IMR-90 (cell line): ENCODE measurements around the gene COX17. TPM values are rescaled to one million over a fixed set of nuclear protein-coding genes. Genes with fewer than 3 reads are reported as not detected.

Source experiments
- ATAC-seq: fragments of 200-7000 bp; cut with Tn5 transposase; 2 replicates; pipeline ENCODE4 v1.9.1; 2020; ENCODE audit warnings: low read depth, mild to moderate bottlenecking, moderate library complexity
- BruUV-seq: library from RNA; stranded (reverse); fragments of 400-500 nt; replicated peaks from 2 replicates; lab custom pipeline; 2021; lab: Mats Ljungman, UMichigan
- CTCF ChIA-PET: fragments of 300-600 bp; formaldehyde crosslinking; extraction: SDS; loops from one replicate; lab custom pipeline; 2021; ENCODE audit warnings: antibody characterized with exemption; lab: Yijun Ruan, JAX
- POLR2A ChIA-PET: fragments of 300-600 bp; sonication (Branson Sonifier 250); formaldehyde crosslinking; loops from one replicate; lab custom pipeline; 2022; ENCODE audit warnings: antibody characterized with exemption; ENCODE audit not compliant: unreplicated experiment; lab: Charles Lee
- DNase-seq: peaks from one replicate; pipeline ENCODE4 v3.0.0; 2013
- H2AFZ ChIP-seq: replicated peaks from 2 replicates; pipeline ENCODE3; 2013; ENCODE audit warnings: low read length, mild to moderate bottlenecking; ENCODE audit not compliant: poor library complexity
- H2AK5ac ChIP-seq: 2 replicates; pipeline ENCODE4 v1.6.1; 2013; ENCODE audit warnings: low read depth, low read length, inconsistent platforms
- H2AK9ac ChIP-seq: replicated peaks from 2 replicates; pipeline ENCODE3; 2013; ENCODE audit warnings: mild to moderate bottlenecking, low read depth, low read length, moderate library complexity; ENCODE audit not compliant: poor library complexity
- H2BK120ac ChIP-seq: 2 replicates; pipeline ENCODE4 v1.6.1; 2013; ENCODE audit warnings: low read depth, low read length, inconsistent platforms
- H2BK15ac ChIP-seq: 3 replicates; pipeline ENCODE4 v1.6.1; 2013; ENCODE audit warnings: low read depth, low read length, inconsistent platforms
- H2BK20ac ChIP-seq: 2 replicates; pipeline ENCODE4 v1.6.1; 2013; ENCODE audit warnings: low read depth, mild to moderate bottlenecking, inconsistent platforms, low read length, moderate library complexity
- H2BK5ac ChIP-seq: 2 replicates; pipeline ENCODE4 v1.6.1; 2013; ENCODE audit warnings: mild to moderate bottlenecking, low read depth, low read length, inconsistent platforms; ENCODE audit not compliant: poor library complexity, severe bottlenecking
- H3K14ac ChIP-seq: replicated peaks from 2 replicates; pipeline ENCODE4 v1.6.1; 2013; ENCODE audit warnings: low read depth, low read length, inconsistent platforms
- H3K18ac ChIP-seq: 2 replicates; pipeline ENCODE4 v1.6.1; 2013; ENCODE audit warnings: low read depth, low read length, control low read depth
- H3K23ac ChIP-seq: 2 replicates; pipeline ENCODE4 v1.6.1; 2013; ENCODE audit warnings: low read depth, low read length, inconsistent platforms
- H3K27ac ChIP-seq: 2 replicates; pipeline ENCODE4 v1.5.1; 2013; ENCODE audit warnings: mild to moderate bottlenecking, control low read depth, low read length; ENCODE audit not compliant: insufficient read depth
- H3K27me3 ChIP-seq: 2 replicates; pipeline ENCODE4 v1.6.1; 2013; ENCODE audit warnings: low read length; ENCODE audit not compliant: control insufficient read depth, insufficient read depth
- H3K36me3 ChIP-seq: 2 replicates; pipeline ENCODE4 v1.6.1; 2013; ENCODE audit warnings: low read length, mixed read lengths; ENCODE audit not compliant: control insufficient read depth, insufficient read depth
- H3K4ac ChIP-seq: 2 replicates; pipeline ENCODE4 v1.6.1; 2013; ENCODE audit warnings: low read depth, low read length, inconsistent platforms
- H3K4me1 ChIP-seq: 2 replicates; pipeline ENCODE4 v1.6.1; 2013; ENCODE audit warnings: low read length, mixed read lengths; ENCODE audit not compliant: control insufficient read depth, insufficient read depth
- H3K4me2 ChIP-seq: 2 replicates; pipeline ENCODE4 v1.6.1; 2013; ENCODE audit warnings: low read depth, mild to moderate bottlenecking, control low read depth, low read length, moderate library complexity
- H3K4me3 ChIP-seq: 2 replicates; pipeline ENCODE4 v1.5.1; 2013; ENCODE audit warnings: low read depth, mild to moderate bottlenecking, control low read depth, low read length, moderate library complexity; ENCODE audit not compliant: insufficient read depth
- H3K56ac ChIP-seq: 2 replicates; pipeline ENCODE4 v1.6.1; 2013; ENCODE audit warnings: low read length, inconsistent platforms; ENCODE audit not compliant: insufficient read depth; ENCODE audit errors: extremely low read depth
- H3K79me1 ChIP-seq, 2 experiments: 2 replicates each; pipeline ENCODE4 v1.6.1; 2013; ENCODE audit warnings: low read length in 2 of 2, inconsistent platforms in 1 of 2, low read depth in 1 of 2
- H3K9ac ChIP-seq: 2 replicates; pipeline ENCODE4 v1.6.1; 2013; ENCODE audit warnings: low read depth, low read length, control low read depth
- H3K9me1 ChIP-seq: 2 replicates; pipeline ENCODE4 v1.6.1; 2013; ENCODE audit warnings: low read length, inconsistent platforms; ENCODE audit not compliant: insufficient read depth
- H3K9me3 ChIP-seq: 2 replicates; pipeline ENCODE4 v1.6.1; 2013; ENCODE audit warnings: low read length; ENCODE audit not compliant: control insufficient read depth, insufficient read depth
- H4K20me1 ChIP-seq: 2 replicates; pipeline ENCODE4 v1.6.1; 2013; ENCODE audit warnings: low read length, inconsistent platforms; ENCODE audit not compliant: insufficient read depth
- H4K5ac ChIP-seq: 2 replicates; pipeline ENCODE4 v1.6.1; 2013; ENCODE audit warnings: mild to moderate bottlenecking, low read depth, low read length, control low read depth
- H4K8ac ChIP-seq, 2 experiments: 2 replicates each; pipeline ENCODE4 v1.6.1; 2013; ENCODE audit warnings: low read depth in 2 of 2, low read length in 2 of 2, control low read depth in 1 of 2, inconsistent platforms in 1 of 2
- H4K91ac ChIP-seq: 2 replicates; pipeline ENCODE4 v1.6.1; 2013; ENCODE audit warnings: low read depth, low read length, inconsistent platforms; ENCODE audit not compliant: insufficient read depth
- MAZ ChIP-seq: IDR thresholded peaks from 2 replicates; pipeline ENCODE4 v1.6.1; 2012; ENCODE audit warnings: low read depth, mild to moderate bottlenecking, low read length, improper control_type of control experiment, moderate library complexity, borderline replicate concordance
- MXI1 ChIP-seq: IDR thresholded peaks from 2 replicates; pipeline ENCODE4 v1.6.1; 2012; ENCODE audit warnings: low read depth, mild to moderate bottlenecking, low read length, moderate library complexity, borderline replicate concordance
- RCOR1 ChIP-seq: IDR thresholded peaks from 2 replicates; pipeline ENCODE4 v1.6.1; 2012; ENCODE audit warnings: mild to moderate bottlenecking, low read length, improper control_type of control experiment; ENCODE audit not compliant: insufficient replicate concordance
- SMC3 ChIP-seq: fragments of 150-350 bp; IDR thresholded peaks from 2 replicates; pipeline ENCODE4 v1.6.1; 2016; ENCODE audit warnings: low read depth, mild to moderate bottlenecking, antibody characterized with exemption, low read length, moderate library complexity
- USF2 ChIP-seq: fragments of 150-350 bp; IDR thresholded peaks from 2 replicates; pipeline ENCODE4 v1.6.1; 2017; ENCODE audit warnings: mild to moderate bottlenecking, antibody characterized with exemption, low read length, low read depth
- WGBS, 2 experiments: methylation state at CpG; one replicate each; pipeline versions ENCODE4 v1.1.5 to v1.1.7; 2013; ENCODE audit warnings: missing lambda C conversion rate in 2 of 2; ENCODE audit not compliant: insufficient read length in 1 of 2; ENCODE audit errors: extremely low coverage in 2 of 2; 5-methylcytosine and 5-hydroxymethylcytosine counted together
- dilution Hi-C: fragments of 300-500 bp; cut with HindIII; formaldehyde crosslinking; loops from one replicate; pipeline ENCODE4 v1.14.3; 2018; ENCODE audit warnings: low sequenced_read_pairs; ENCODE audit not compliant: unreplicated experiment
- in situ Hi-C: fragments of 300-500 bp; cut with MboI; formaldehyde crosslinking; loops from 3 replicates; pipeline ENCODE4 v1.14.3; 2019; ENCODE audit warnings: low sequenced_read_pairs, inconsistent platforms, mixed read lengths
- intact Hi-C: fragments of 100-400 bp; cut with micrococcal nuclease; formaldehyde crosslinking; loops from 2 replicates; pipeline ENCODE4 v1.10.0; 2022
- polyA plus RNA-seq, 3 experiments: library from polyadenylated mRNA; depleted of rRNA; stranded (reverse); fragments of >200 nt; gene quantifications; 2 replicates each; pipeline ENCODE4 v1.2.3, GENCODE V29; 2012; ENCODE audit warnings: low replicate concordance in 1 of 3
- total RNA-seq: library from RNA; depleted of rRNA; stranded (reverse); fragments of >200 nt; gene quantifications from 2 replicates; pipeline ENCODE4 v1.2.3, GENCODE V29; 2012

COX17 gene
- total and polyA plus RNA-seq, 2 of the 4 experiments (the other 2 are of a cell fraction), result 2.0 to 24.5 TPM

- TF ChIP-seq USF2, result no peak
- TF ChIP-seq SMC3, result no peak
- TF ChIP-seq MAZ, result peak; percentile 96; the same call in 1 of the 2 replicates
- TF ChIP-seq RCOR1, result no peak
- peak; percentile 64; the same call in 1 of the 2 replicates for TF ChIP-seq MXI1
- peaks cover 18% of the 10 kb centered on the region for H3K27me3 ChIP-seq
- peak within 1 kb of the TSS; percentile 58; the same call in 1 of the 2 replicates for H3K9ac ChIP-seq
- 0 out of 2 replicates have a peak within 1 kb of the TSS, but pooled peaks have one; percentile 48 for H3K23ac ChIP-seq
- no peak within 1 kb of the TSS; the same call in 1 of the 2 replicates for H4K91ac ChIP-seq
- H3K4me1 ChIP-seq, result 0 out of 2 replicates have a peak, but pooled peaks cover 2% of the 10 kb centered on the region
- no peak within 1 kb of the TSS for H2BK15ac ChIP-seq
- no peak within 1 kb of the TSS for H4K5ac ChIP-seq
- dilution Hi-C loops (no loop called here), in situ Hi-C loops (no loop called here), intact Hi-C loops (loop anchor here (10.0 kb wide), 1 partner anchor 502 kb away; no protein-coding TSS in a partner anchor)
- ChIA-PET POLR2A (no interaction called here), CTCF (no interaction called here)
- H2AK9ac ChIP-seq, result peak within 1 kb of the TSS; percentile 52
- no peaks in the 10 kb centered on the region for H3K9me3 ChIP-seq
- H2AFZ ChIP-seq, result peak within 1 kb of the TSS; percentile 93
- H3K4ac ChIP-seq, result peak within 1 kb of the TSS; percentile 41; the same call in 1 of the 2 replicates
- peak; percentile 83 for DNase-seq
- peak within 1 kb of the TSS; percentile 91 for H3K4me2 ChIP-seq
- no peaks in the 10 kb centered on the region for H3K36me3 ChIP-seq
- H2BK20ac ChIP-seq, result no peak within 1 kb of the TSS
- H3K14ac ChIP-seq, result 0 out of 2 replicates have a peak within 1 kb of the TSS, but pooled peaks have one; percentile 37
- no peaks in the 10 kb centered on the region for H3K9me1 ChIP-seq
- no peak within 1 kb of the TSS for H3K27ac ChIP-seq
- H2BK120ac ChIP-seq, result peak within 1 kb of the TSS; percentile 45; the same call in 1 of the 2 replicates
- no peak within 1 kb of the TSS for H2BK5ac ChIP-seq
- H3K79me1 ChIP-seq, result no peaks in the 10 kb centered on the region
- peak within 1 kb of the TSS; percentile 62 to 66; a peak in 2 of 4 replicates for H4K8ac ChIP-seq
- no TSS peak for BruUV-seq
- 0 out of 2 replicates have a peak within 1 kb of the TSS, but pooled peaks have one; percentile 19 for H3K56ac ChIP-seq
- 5% methylated on average over 24 of the region's 59 CpGs; no CpG with 5 or more reads in 1 of the 2 experiments for WGBS, 2 experiments
- H3K4me3 ChIP-seq, result peak within 1 kb of the TSS; percentile 42
- no peaks in the 10 kb centered on the region for H4K20me1 ChIP-seq
- peak within 1 kb of the TSS; percentile 56; the same call in 1 of the 2 replicates for H2AK5ac ChIP-seq
- ATAC-seq, result peak; percentile 100
- H3K18ac ChIP-seq, result no peak within 1 kb of the TSS
Observed at GRCh38 chr3:119702530-119703527, 25.6 kb upstream of the COX17 start, which contains the start of gene CFAP91. TSS of gene CFAP91 (plus strand) at chr3:119703022. CDS start at chr3:119703099, 77 bp downstream.
